GM23338 (cell line): ENCODE measurements around the gene GNLY.

Experiments used
- CREB1 ChIP-seq: fragments of 250-450 bp; sonication (Bioruptor Pico); IDR thresholded peaks from 2 replicates; pipeline ENCODE4 v1.5.0; 2020; ENCODE audit warnings: low read depth, mild to moderate bottlenecking, moderate library complexity
- CTCF ChIP-seq, 2 experiments: fragments of 200-600 bp in 1 of 2; sonication (generic) in 1 of 2; conservative IDR thresholded peaks; 2 replicates each; pipeline versions ENCODE4 v1.5.1 to v1.6.1; 2016 to 2017; ENCODE audit warnings: antibody characterized with exemption in 2 of 2, low read depth in 2 of 2, mild to moderate bottlenecking in 2 of 2, moderate library complexity in 1 of 2
- ETS1 ChIP-seq: IDR thresholded peaks from 2 replicates; pipeline ENCODE4 v1.6.1; 2016; ENCODE audit warnings: antibody characterized with exemption
- EZH2 ChIP-seq: fragments of 200-600 bp; sonication (generic); IDR thresholded peaks from one replicate; pipeline ENCODE4 v1.8.0; 2017; ENCODE audit warnings: antibody characterized with exemption, mild to moderate bottlenecking, low read depth; ENCODE audit not compliant: unreplicated experiment
- EZH2phosphoT487 ChIP-seq: fragments of 200-600 bp; sonication (generic); IDR thresholded peaks from one replicate; pipeline ENCODE4 v1.8.1; 2018; ENCODE audit warnings: antibody characterized with exemption; ENCODE audit not compliant: unreplicated experiment
- JUNB ChIP-seq: IDR thresholded peaks from one replicate; pipeline ENCODE4 v1.6.1; 2016; ENCODE audit warnings: antibody characterized with exemption; ENCODE audit not compliant: unreplicated experiment
- NANOG ChIP-seq: IDR thresholded peaks from 2 replicates; pipeline ENCODE4 v1.6.1; 2016; ENCODE audit warnings: antibody characterized with exemption, borderline replicate concordance
- POLR2AphosphoS5 ChIP-seq: IDR thresholded peaks from 2 replicates; pipeline ENCODE4 v1.6.1; 2016; ENCODE audit warnings: antibody characterized with exemption, low read depth
- REST ChIP-seq: IDR thresholded peaks from one replicate; pipeline ENCODE4 v1.6.1; 2018; ENCODE audit warnings: antibody characterized with exemption; ENCODE audit not compliant: unreplicated experiment
- STAT1 ChIP-seq: IDR thresholded peaks from one replicate; pipeline ENCODE4 v1.6.1; 2016; ENCODE audit warnings: antibody characterized with exemption; ENCODE audit not compliant: unreplicated experiment
- ZNF462 ChIP-seq: fragments of 250-450 bp; sonication (Bioruptor Pico); IDR thresholded peaks from 2 replicates; pipeline ENCODE4 v1.5.0; 2020; ENCODE audit warnings: mild to moderate bottlenecking, moderate library complexity

GRCh38 chr2:85727798-85728197 is 33.6 kb downstream of the GNLY start:
- no peak for TF ChIP-seq CTCF (conservative IDR thresholded peaks at IDR 0.05; ENCODE audit: low read depth in 2 of 2)
- TF ChIP-seq EZH2phosphoT487, result no peak
- no peak for TF ChIP-seq POLR2AphosphoS5
- no peak for TF ChIP-seq CREB1
- TF ChIP-seq EZH2, result no peak
- TF ChIP-seq REST, result no peak
- TF ChIP-seq NANOG, result no peak
- no peak for TF ChIP-seq ZNF462
- no peak for TF ChIP-seq ETS1
- TF ChIP-seq JUNB, result no peak
- no peak for TF ChIP-seq STAT1
